Liver (tissue), 9 donors: ENCODE results near the gene GNG7. TPM values are rescaled to one million over a fixed set of nuclear protein-coding genes. Genes with fewer than 3 reads are reported as not detected.

Source experiments
- DNase-seq: peaks from one replicate; pipeline ENCODE4 v3.0.0-alpha.2; 2017; ENCODE audit warnings: low spot score
- H3K27ac ChIP-seq, 2 donors: one replicate each; pipeline ENCODE4 v1.7.0; 2013; ENCODE audit warnings: inconsistent platforms in 2 of 2, low read length in 2 of 2, control low read depth in 1 of 2, low read depth in 1 of 2, mild to moderate bottlenecking in 1 of 2
- H3K27me3 ChIP-seq, 4 donors: one replicate each; pipeline versions ENCODE4 v1.6.1 to v1.7.0; 2013; ENCODE audit warnings: low read length in 3 of 4, inconsistent platforms in 1 of 4, mild to moderate bottlenecking in 1 of 4, moderate library complexity in 1 of 4; ENCODE audit not compliant: control insufficient read depth in 4 of 4, insufficient read depth in 4 of 4
- H3K36me3 ChIP-seq, 4 donors: one replicate each; pipeline versions ENCODE4 v1.6.1 to v1.7.0; 2013; ENCODE audit warnings: low read length in 3 of 4, mild to moderate bottlenecking in 3 of 4, low read depth in 1 of 4, moderate library complexity in 1 of 4; ENCODE audit not compliant: control insufficient read depth in 4 of 4, insufficient read depth in 3 of 4
- H3K4me1 ChIP-seq, 4 donors: one replicate each; pipeline versions ENCODE4 v1.6.1 to v1.7.0; 2013; ENCODE audit warnings: low read length in 3 of 4, mild to moderate bottlenecking in 3 of 4, moderate library complexity in 1 of 4; ENCODE audit not compliant: control insufficient read depth in 4 of 4, insufficient read depth in 4 of 4
- H3K4me3 ChIP-seq, 3 donors: one replicate each; pipeline versions ENCODE4 v1.6.1 to v1.7.0; 2013; ENCODE audit warnings: low read length in 3 of 3, control low read depth in 1 of 3, low read depth in 1 of 3, mild to moderate bottlenecking in 1 of 3
- H3K9ac ChIP-seq, 2 donors: one replicate each; pipeline ENCODE4 v1.7.0; 2013; ENCODE audit warnings: low read length in 2 of 2, mild to moderate bottlenecking in 2 of 2, moderate library complexity in 2 of 2, control low read depth in 1 of 2, low read depth in 1 of 2
- H3K9me3 ChIP-seq, 4 donors: one replicate each; pipeline versions ENCODE4 v1.6.1 to v1.7.0; 2013; ENCODE audit warnings: low read length in 3 of 4; ENCODE audit not compliant: control insufficient read depth in 4 of 4
- ATF3 ChIP-seq: IDR thresholded peaks from 2 replicates; pipeline ENCODE4 v1.6.1; 2016; ENCODE audit warnings: antibody characterized with exemption
- CTCF ChIP-seq: fragments of 150-350 bp; IDR thresholded peaks from 2 replicates; pipeline ENCODE4 v1.5.1; 2017; ENCODE audit warnings: improper control_type of control experiment, low read depth, low read length; ENCODE audit not compliant: missing input control
- EGR1 ChIP-seq, 2 donors: IDR thresholded peaks; 2 replicates each; pipeline ENCODE4 v1.6.1; 2016 to 2018; ENCODE audit warnings: antibody characterized with exemption in 2 of 2, low read depth in 2 of 2
- FOXA1 ChIP-seq: IDR thresholded peaks from 2 replicates; pipeline ENCODE4 v1.6.1; 2016; ENCODE audit warnings: antibody characterized with exemption
- FOXA2 ChIP-seq: IDR thresholded peaks from 2 replicates; pipeline ENCODE4 v1.6.1; 2016; ENCODE audit warnings: antibody characterized with exemption
- GABPA ChIP-seq, 2 donors: IDR thresholded peaks in 1 of 2; conservative IDR thresholded peaks in 1 of 2; 2 replicates each; pipeline ENCODE4 v1.6.1; 2016; ENCODE audit warnings: antibody characterized with exemption in 2 of 2, mild to moderate bottlenecking in 1 of 2, moderate library complexity in 1 of 2
- HNF4A ChIP-seq, 2 donors: conservative IDR thresholded peaks; 2 replicates each; pipeline ENCODE4 v1.6.1; 2016; ENCODE audit warnings: antibody characterized with exemption in 2 of 2, mild to moderate bottlenecking in 2 of 2
- JUND ChIP-seq, 2 donors: IDR thresholded peaks; 2 replicates each; pipeline ENCODE4 v1.6.1; 2016; ENCODE audit warnings: antibody characterized with exemption in 2 of 2
- MAX ChIP-seq: IDR thresholded peaks from 2 replicates; pipeline ENCODE4 v1.6.1; 2016; ENCODE audit warnings: antibody characterized with exemption
- NR2F2 ChIP-seq: IDR thresholded peaks from 2 replicates; pipeline ENCODE4 v1.6.1; 2016; ENCODE audit warnings: antibody characterized with exemption
- RAD21 ChIP-seq, 2 donors: IDR thresholded peaks; 2 replicates each; pipeline ENCODE4 v1.6.1; 2016; ENCODE audit warnings: antibody characterized with exemption in 2 of 2, mild to moderate bottlenecking in 2 of 2
- REST ChIP-seq: IDR thresholded peaks from 2 replicates; pipeline ENCODE4 v1.6.1; 2016; ENCODE audit warnings: antibody characterized with exemption, mild to moderate bottlenecking
- RXRA ChIP-seq, 2 donors: IDR thresholded peaks; 2 replicates each; pipeline ENCODE4 v1.6.1; 2017 to 2018; ENCODE audit warnings: antibody characterized with exemption in 2 of 2, mild to moderate bottlenecking in 1 of 2
- YY1 ChIP-seq: IDR thresholded peaks from 2 replicates; pipeline ENCODE4 v1.6.1; 2016; ENCODE audit warnings: antibody characterized with exemption, mild to moderate bottlenecking
- ZBTB33 ChIP-seq: IDR thresholded peaks from 2 replicates; pipeline ENCODE4 v1.6.1; 2016; ENCODE audit warnings: antibody characterized with exemption
- WGBS: extraction: QIAGEN DNeasy Blood & Tissue Kit; methylation state at CpG from one replicate; pipeline ENCODE4 v1.1.7; 2013; 5-methylcytosine and 5-hydroxymethylcytosine counted together
- polyA plus RNA-seq, 2 donors: library from polyadenylated mRNA; stranded (reverse) in 1 of 2; unstranded in 1 of 2; fragments of 200-250 nt in 1 of 2; fragments of >200 nt in 1 of 2; fragmentation: Nextera tagmentation in 1 of 2; extraction: Ambion mirVana in 1 of 2; gene quantifications; one replicate each; pipeline versions ENCODE4 v1.2.1 to v1.2.3, GENCODE V29; 2013 to 2015
- total RNA-seq, 2 donors: library from RNA; depleted of rRNA; stranded (reverse); fragments of >200 nt; gene quantifications; one replicate each; pipeline ENCODE4 v1.2.3, GENCODE V29; 2014
- donor health status: healthy.
- donor health status: healthy.
- donor health status: healthy.
- donor health status: healthy.
- donor health status: healthy.

Gene GNG7
- total and polyA plus RNA-seq, 4 donors, result 0.75 to 1.9 (median 1.1) TPM

- H3K4me3 ChIP-seq, result peak overlapping the region; percentile 25 to 48 (median 46)
- TF ChIP-seq NR2F2, result no peak
- no peak for TF ChIP-seq EGR1 (IDR thresholded peaks at IDR 0.05; ENCODE audit: low read depth in 2 of 2)
- no peak for TF ChIP-seq FOXA1
- no peak for TF ChIP-seq REST
- TF ChIP-seq JUND (IDR thresholded peaks at IDR 0.05), result no peak
- no peak for TF ChIP-seq RXRA (IDR thresholded peaks at IDR 0.05)
- no peak for TF ChIP-seq FOXA2
- TF ChIP-seq YY1, result no peak
- TF ChIP-seq CTCF, result no peak
- TF ChIP-seq RAD21 (IDR thresholded peaks at IDR 0.05), result no peak
- TF ChIP-seq HNF4A (conservative IDR thresholded peaks at IDR 0.05), result no peak
- H3K36me3 ChIP-seq, result no peaks in the 10 kb centered on the region
- peak overlapping the region; percentile 51 to 78 for H3K9ac ChIP-seq
- no peak for DNase-seq
- H3K27me3 ChIP-seq, result no peaks in the 10 kb centered on the region
- H3K4me1 ChIP-seq, result peaks cover 14 to 64% (median 40%) of the 10 kb centered on the region in 4 donors
- H3K27ac ChIP-seq, result peak overlapping the region; percentile 95 to 96
- no peaks in the 10 kb centered on the region for H3K9me3 ChIP-seq
- 35% methylated on average over 9 of the region's 9 CpGs for WGBS
These were observed 67.5 kb downstream of the GNG7 start for GRCh38 chr19:2634960-2635359.

GRCh38 chr19:2634228-2634951 is 68.1 kb downstream of the GNG7 start:
- Histone ChIP-seq H3K4me3 (peak overlapping the region; percentile 48 to 60 (median 59)), H3K27ac (peak overlapping the region; percentile 95 to 96), H3K9ac (peak overlapping the region; percentile 75 to 91), H3K4me1 (peaks cover 14 to 67% (median 41%) of the 10 kb centered on the region in 4 donors), H3K9me3 (no peaks in the 10 kb centered on the region), H3K27me3 (no peaks in the 10 kb centered on the region), H3K36me3 (no peaks in the 10 kb centered on the region)
- DNase-seq, result no peak
- WGBS, result 28% methylated on average over 28 of the region's 28 CpGs
- TF ChIP-seq NR2F2 (peak; percentile 92), MAX (peak; percentile 94), FOXA1 (peak; percentile 34), ZBTB33 (peak; percentile 79), ATF3 (peak; percentile 70), JUND (IDR thresholded peaks at IDR 0.05) (peak; percentile 63 to 71), GABPA (IDR thresholded peaks at IDR 0.05 in 1 of 2, conservative IDR thresholded peaks at IDR 0.05 in 1 of 2) (peak in 1 of 2 donors; percentile 52), FOXA2 (peak; percentile 51), RXRA (IDR thresholded peaks at IDR 0.05) (peak; percentile 93 to 97), REST (peak; percentile 85), EGR1 (IDR thresholded peaks at IDR 0.05; ENCODE audit: low read depth in 2 of 2) (peak in 1 of 2 donors; percentile 71), RAD21 (IDR thresholded peaks at IDR 0.05) (peak; percentile 33 to 54), CTCF (no peak), YY1 (peak; percentile 80), HNF4A (conservative IDR thresholded peaks at IDR 0.05) (peak; percentile 78 to 85)
